Measurements from ENCODE around the gene PIK3C2G.

Gene PIK3C2G

DNA sequence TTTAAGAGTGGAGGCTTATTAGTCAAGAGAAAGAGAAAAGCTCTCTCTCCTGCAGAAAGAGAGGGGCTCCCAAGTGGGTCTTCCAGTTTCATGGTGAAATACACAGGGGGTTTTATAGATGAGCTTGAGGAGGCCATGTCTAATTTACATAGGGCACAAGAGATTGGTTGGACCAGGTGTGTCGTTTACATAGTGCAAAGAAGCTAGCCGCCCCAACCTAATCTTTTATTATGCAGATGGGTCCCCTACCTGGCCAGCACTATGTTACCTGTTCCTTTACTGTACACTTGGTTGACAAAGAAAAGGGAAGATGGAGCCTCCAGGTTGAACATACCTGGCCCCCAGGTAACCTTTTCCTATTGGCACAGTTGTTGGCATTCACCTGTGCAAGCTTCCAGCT, 195.0 kb downstream of the PIK3C2G start:
- TF ChIP-seq TAF1 (IDR thresholded peaks at IDR 0.05; ENCODE audit: borderline replicate concordance, insufficient read depth, low read length) = no peak

DNA sequence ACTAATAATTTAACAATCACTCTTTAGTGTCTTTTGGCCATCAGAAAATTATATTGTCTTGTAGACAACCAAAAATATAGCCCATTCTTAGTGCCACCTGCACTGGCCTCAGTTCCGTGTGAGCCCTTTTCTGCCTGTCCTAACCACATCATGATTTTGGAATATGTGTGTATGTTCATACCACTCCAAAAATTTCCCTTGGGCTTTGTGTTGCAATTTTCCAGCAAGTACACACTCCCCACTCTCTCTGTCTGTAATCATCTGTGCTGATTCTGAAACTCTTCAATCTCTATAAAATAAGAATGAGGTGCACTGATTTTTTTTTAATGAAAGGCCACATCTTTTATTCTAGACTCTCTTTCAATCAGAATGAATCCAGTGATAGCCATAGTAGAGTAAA, 196.0 kb downstream of the PIK3C2G start:
- no peak for TF ChIP-seq SIN3A (IDR thresholded peaks at IDR 0.05; ENCODE audit: borderline replicate concordance, insufficient read depth, low read length)
- TF ChIP-seq TAF1 (IDR thresholded peaks at IDR 0.05; ENCODE audit: borderline replicate concordance, insufficient read depth, low read length) = no peak
- TF ChIP-seq, protein P1, sequence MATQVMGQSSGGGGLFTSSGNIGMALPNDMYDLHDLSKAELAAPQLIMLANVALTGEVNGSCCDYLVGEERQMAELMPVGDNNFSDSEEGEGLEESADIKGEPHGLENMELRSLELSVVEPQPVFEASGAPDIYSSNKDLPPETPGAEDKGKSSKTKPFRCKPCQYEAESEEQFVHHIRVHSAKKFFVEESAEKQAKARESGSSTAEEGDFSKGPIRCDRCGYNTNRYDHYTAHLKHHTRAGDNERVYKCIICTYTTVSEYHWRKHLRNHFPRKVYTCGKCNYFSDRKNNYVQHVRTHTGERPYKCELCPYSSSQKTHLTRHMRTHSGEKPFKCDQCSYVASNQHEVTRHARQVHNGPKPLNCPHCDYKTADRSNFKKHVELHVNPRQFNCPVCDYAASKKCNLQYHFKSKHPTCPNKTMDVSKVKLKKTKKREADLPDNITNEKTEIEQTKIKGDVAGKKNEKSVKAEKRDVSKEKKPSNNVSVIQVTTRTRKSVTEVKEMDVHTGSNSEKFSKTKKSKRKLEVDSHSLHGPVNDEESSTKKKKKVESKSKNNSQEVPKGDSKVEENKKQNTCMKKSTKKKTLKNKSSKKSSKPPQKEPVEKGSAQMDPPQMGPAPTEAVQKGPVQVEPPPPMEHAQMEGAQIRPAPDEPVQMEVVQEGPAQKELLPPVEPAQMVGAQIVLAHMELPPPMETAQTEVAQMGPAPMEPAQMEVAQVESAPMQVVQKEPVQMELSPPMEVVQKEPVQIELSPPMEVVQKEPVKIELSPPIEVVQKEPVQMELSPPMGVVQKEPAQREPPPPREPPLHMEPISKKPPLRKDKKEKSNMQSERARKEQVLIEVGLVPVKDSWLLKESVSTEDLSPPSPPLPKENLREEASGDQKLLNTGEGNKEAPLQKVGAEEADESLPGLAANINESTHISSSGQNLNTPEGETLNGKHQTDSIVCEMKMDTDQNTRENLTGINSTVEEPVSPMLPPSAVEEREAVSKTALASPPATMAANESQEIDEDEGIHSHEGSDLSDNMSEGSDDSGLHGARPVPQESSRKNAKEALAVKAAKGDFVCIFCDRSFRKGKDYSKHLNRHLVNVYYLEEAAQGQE (IDR thresholded peaks at IDR 0.05; ENCODE audit: insufficient read depth in 1 of 2, low read depth in 2 of 2, low read length in 2 of 2) = no peak
- no peak for TF ChIP-seq POLR2AphosphoS5 (IDR thresholded peaks at IDR 0.05; ENCODE audit: low read depth, low read length)
- TF ChIP-seq FOXP2 (optimal IDR thresholded peaks at IDR 0.05; ENCODE audit: borderline replicate concordance, extremely low read depth, extremely low read length, insufficient read depth) = no peak

DNA sequence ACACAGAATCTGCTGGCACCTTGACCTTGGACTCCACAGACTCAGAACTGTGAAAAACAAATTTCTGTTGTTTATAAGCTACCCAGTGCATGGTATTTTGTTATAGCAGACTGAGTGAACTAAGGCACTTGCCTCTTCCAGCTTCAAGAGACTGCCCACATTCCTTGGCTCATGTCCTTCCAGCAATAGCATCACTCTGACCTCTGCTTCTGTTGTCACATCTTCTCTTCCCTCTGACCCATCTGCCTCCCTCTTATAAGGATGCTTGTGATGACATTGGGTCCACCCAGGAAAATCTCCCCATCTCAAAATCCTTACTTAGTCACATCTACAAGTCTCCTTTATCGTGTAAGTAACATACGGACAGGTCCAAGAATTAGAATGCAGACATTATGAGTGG, 200.4 kb downstream of the PIK3C2G start:
- TF ChIP-seq POLR2AphosphoS5 (IDR thresholded peaks at IDR 0.05; ENCODE audit: low read depth, low read length) (no peak), SIN3A (IDR thresholded peaks at IDR 0.05; ENCODE audit: borderline replicate concordance, insufficient read depth, low read length) (no peak), TAF1 (IDR thresholded peaks at IDR 0.05; ENCODE audit: borderline replicate concordance, insufficient read depth, low read length) (no peak)

DNA sequence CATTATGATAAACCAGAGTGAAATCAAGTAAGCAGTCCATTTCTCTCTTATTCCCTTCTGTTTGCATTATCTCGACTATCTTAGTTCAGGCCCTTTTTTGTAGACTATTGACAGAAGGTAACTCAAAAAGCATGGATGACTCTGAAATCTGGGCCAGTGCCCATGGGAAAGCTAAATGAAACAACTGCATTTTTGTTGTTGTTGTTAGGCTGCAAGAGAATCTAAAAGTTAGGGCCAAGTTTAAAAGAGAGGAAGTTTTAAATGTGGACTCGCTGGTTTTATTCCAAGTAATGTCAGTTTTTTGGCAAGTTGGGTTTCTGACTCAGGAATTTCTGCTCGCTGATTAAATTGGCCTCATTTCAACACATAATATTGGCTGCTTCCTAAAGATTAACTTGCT, 201.1 kb downstream of the PIK3C2G start:
- TF ChIP-seq SIN3A (IDR thresholded peaks at IDR 0.05; ENCODE audit: borderline replicate concordance, insufficient read depth, low read length) (no peak), POLR2AphosphoS5 (IDR thresholded peaks at IDR 0.05; ENCODE audit: low read depth, low read length) (no peak)

DNA sequence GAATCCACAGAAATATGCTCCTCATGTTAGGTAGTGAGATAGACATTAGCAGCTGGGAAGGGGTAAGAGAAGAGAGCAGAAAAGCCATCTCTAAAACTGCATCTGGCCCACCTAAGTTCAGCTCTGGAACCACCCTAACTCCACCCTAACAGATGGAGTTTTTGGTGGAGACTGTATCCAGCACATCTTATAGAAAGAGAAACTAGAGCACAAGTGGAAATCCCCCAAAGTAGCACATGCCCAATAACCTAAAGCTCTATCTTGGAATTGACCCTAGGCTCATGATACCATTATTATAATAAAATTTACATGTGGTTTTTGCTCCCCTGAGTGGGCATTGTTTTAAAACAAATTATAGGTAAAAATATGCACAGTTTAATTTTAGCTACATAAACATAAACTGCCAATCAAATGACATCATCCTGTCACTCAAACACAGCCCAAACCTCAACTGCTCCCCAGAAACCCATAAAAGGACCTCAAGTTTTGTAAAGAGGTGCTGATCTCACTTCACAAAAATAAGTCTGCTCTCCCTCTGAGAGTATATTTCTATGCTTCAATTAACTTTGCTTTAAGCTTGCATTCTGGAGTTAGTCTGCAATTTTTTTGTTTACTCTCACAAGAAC, 206.4 kb downstream of the PIK3C2G start:
- TF ChIP-seq TAF1 (IDR thresholded peaks at IDR 0.05; ENCODE audit: borderline replicate concordance, insufficient read depth, low read length) (no peak), POLR2AphosphoS5 (IDR thresholded peaks at IDR 0.05; ENCODE audit: low read depth, low read length) (no peak), SIN3A (IDR thresholded peaks at IDR 0.05; ENCODE audit: borderline replicate concordance, insufficient read depth, low read length) (no peak), FOXP2 (optimal IDR thresholded peaks at IDR 0.05; ENCODE audit: borderline replicate concordance, extremely low read depth, extremely low read length, insufficient read depth) (no peak)
- TF ChIP-seq, protein P1 (IDR thresholded peaks at IDR 0.05; ENCODE audit: insufficient read depth in 1 of 2, low read depth in 2 of 2, low read length in 2 of 2) = no peak

DNA sequence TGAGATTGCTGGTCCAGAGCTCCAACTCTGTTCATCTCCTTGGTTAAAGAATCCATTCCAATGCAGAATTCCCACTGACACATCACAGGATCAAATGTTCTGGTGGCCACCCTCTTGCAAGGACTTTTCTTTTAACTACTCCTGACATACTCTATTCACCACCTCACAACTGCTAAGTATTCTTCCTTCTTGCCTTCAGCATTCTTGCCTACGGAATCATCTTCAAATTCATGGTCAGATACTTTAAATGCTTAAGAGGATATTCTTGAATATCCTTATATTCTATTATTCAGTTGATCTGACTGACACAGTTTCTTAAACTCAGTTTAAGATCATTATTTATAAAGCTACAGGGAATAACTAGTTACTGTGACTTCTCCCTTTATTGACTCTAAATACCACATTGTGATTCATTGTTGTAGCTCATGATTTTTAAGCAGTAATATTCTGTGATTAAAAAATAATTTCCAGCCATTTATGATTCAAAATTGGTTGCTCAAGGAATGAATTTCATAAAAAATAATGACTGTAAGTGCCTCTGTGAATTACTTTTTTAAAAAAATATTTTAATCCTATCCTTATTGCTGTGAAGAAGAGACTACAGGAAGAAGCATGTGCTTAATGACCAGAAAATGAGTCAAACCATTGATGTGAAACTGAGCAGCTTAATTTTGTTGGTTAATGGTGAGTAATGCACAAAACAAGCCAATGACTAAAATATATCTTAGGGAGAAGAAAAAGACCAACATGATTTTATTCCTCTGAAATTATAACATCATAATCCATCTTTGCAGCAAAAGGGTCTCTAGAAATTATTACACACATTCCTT, 207.1 kb downstream of the PIK3C2G start:
- TF ChIP-seq, protein P1 (IDR thresholded peaks at IDR 0.05; ENCODE audit: insufficient read depth in 1 of 2, low read depth in 2 of 2, low read length in 2 of 2) = no peak
- TF ChIP-seq TAF1 (IDR thresholded peaks at IDR 0.05; ENCODE audit: borderline replicate concordance, insufficient read depth, low read length) (no peak), SIN3A (IDR thresholded peaks at IDR 0.05; ENCODE audit: borderline replicate concordance, insufficient read depth, low read length) (no peak)

All from PFSK-1 (cell line).